HK-2 (cell line): Measurements from ENCODE around the gene GABARAPL1.
"Not testable (repeated sequence)": the region's sequence is repeated elsewhere in the genome, so short reads cannot be mapped to it uniquely, and the experiment has no call there.

Source experiments
- DNase-seq: peaks from one replicate; pipeline ENCODE4 v3.0.0-alpha.2; 2018; ENCODE audit not compliant: unreplicated experiment

Gene GABARAPL1

GRCh38 chr12:10197879-10198278 lies 14.8 kb upstream of the GABARAPL1 start:
- no peak for DNase-seq

GRCh38 chr12:10204495-10204894 lies 8.2 kb upstream of the GABARAPL1 start:
- DNase-seq: not testable (repeated sequence)

- DNase-seq: no peak
Measured at GRCh38 chr12:10205220-10205807, 7.4 kb upstream of the GABARAPL1 start.

GRCh38 chr12:10207136-10207535 lies 5.5 kb upstream of the GABARAPL1 start:
- DNase-seq: no peak

- no peak for DNase-seq
Measured at GRCh38 chr12:10210225-10210624, 2.5 kb upstream of the GABARAPL1 start.

GRCh38 chr12:10211101-10211939 lies 1.4 kb upstream of the GABARAPL1 start:
- no peak for DNase-seq

GRCh38 chr12:10211940-10212738 lies 538 bp upstream of the GABARAPL1 start:
- DNase-seq: peak; percentile 96

- peak; percentile 65 for DNase-seq
Measured at GRCh38 chr12:10213168-10214135, 775 bp downstream of the GABARAPL1 start.

GRCh38 chr12:10214136-10214894 lies 1.6 kb downstream of the GABARAPL1 start:
- DNase-seq: peak; percentile 31

GRCh38 chr12:10214895-10215267 lies 2.2 kb downstream of the GABARAPL1 start:
- peak; percentile 41 for DNase-seq

GRCh38 chr12:10215436-10215835 lies 2.8 kb downstream of the GABARAPL1 start:
- no peak for DNase-seq

GRCh38 chr12:10215946-10216345 lies 3.3 kb downstream of the GABARAPL1 start:
- not testable (repeated sequence) for DNase-seq

GRCh38 chr12:10218021-10218420 lies 5.3 kb downstream of the GABARAPL1 start:
- no peak for DNase-seq

- no peak for DNase-seq
Measured at GRCh38 chr12:10220398-10221077, 7.9 kb downstream of the GABARAPL1 start.

GRCh38 chr12:10221846-10222245 lies 9.2 kb downstream of the GABARAPL1 start:
- DNase-seq: no peak

GRCh38 chr12:10223208-10223607 lies 10.5 kb downstream of the GABARAPL1 start:
- DNase-seq: no peak

- not testable (repeated sequence) for DNase-seq
Measured at GRCh38 chr12:10225426-10225825, 12.7 kb downstream of the GABARAPL1 start.

GRCh38 chr12:10226086-10226485 lies 13.4 kb downstream of the GABARAPL1 start:
- no peak for DNase-seq

GRCh38 chr12:10226731-10227130 lies 14.1 kb downstream of the GABARAPL1 start:
- no peak for DNase-seq

GRCh38 chr12:10227648-10228047 lies 15.0 kb downstream of the GABARAPL1 start:
- DNase-seq: no peak
